ENCODE results near the gene SFT2D3.

DNA sequence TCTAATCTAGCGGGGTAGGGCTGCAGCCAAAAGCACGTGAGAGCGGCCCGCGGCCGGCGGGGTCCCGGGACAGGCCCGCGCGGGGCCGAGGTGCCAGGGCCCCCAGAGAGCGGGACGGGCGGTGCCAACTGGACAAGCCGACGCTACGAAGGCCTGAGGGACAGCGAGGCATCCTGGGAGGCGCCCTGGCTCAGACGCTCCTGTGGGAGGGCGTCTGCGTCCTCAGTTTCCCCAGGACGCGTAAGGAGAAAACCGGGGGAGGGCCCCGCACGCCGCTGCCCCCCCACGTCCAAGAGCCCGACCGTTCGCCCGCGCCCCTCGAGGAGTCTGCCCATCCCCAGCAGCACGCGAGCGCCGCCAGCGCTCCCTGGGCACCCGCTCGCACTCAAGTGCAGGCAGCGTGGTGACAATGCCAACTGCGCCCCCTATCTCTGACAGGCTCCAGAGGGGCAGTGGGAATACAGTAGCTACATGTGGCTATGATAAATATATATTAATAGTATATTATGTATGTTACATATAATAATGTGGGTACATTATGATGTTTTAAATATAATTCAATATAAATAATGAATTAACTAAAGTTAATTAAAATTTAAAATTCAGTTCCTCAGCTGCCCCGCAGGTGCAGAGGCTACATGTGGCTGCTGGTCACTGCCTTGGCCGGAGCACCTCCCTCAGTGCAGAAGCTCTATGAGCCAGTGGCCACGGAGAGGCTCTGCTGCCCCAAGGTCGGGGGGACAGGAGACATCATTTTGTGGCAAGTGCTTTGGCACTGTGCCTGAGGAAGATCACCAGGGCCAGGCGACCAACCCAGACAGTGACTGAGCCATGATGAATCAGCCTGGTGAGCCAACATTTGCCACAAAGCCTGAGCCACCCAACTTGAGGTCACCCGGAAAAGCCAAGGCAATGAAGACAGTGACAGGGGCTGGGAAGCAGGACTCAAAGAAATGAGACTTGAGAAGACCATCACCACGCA lies 5.5 kb upstream of the SFT2D3 start:
- TF ChIP-seq CTCF (IDR thresholded peaks at IDR 0.05) = peak; percentile 29
- TF ChIP-seq EZH2 (IDR thresholded peaks at IDR 0.05; ENCODE audit: borderline replicate concordance, insufficient read depth, low read depth, low read length, poor library complexity, severe bottlenecking) = no peak
